ENCODE measurements around the gene CCDC126. TPM values are rescaled to one million over a fixed set of nuclear protein-coding genes. Genes with fewer than 3 reads are reported as not detected.

CCDC126 gene
- total RNA-seq, 1 experiment from 2014 or later = 10.3 TPM

GRCh38 chr7:23664122-23664521 is 66.9 kb downstream of the CCDC126 start:
- in situ Hi-C loops (cut with HindIII; ENCODE audit: low pct_unique_long_range_greater_than_20kb, low sequenced_read_pairs) = no loop called here
- no peaks in the 10 kb centered on the region for H3K4me1 ChIP-seq (ENCODE audit: control insufficient read depth, insufficient read depth, low read length)
- TF ChIP-seq REST (IDR thresholded peaks at IDR 0.05; ENCODE audit: insufficient read depth in 1 of 2, low read depth in 2 of 2, low read length in 1 of 2) (no peak), TCF7L2 (IDR thresholded peaks at IDR 0.05; ENCODE audit: low read depth, low read length) (no peak), POLR2AphosphoS5 (IDR thresholded peaks at IDR 0.05; ENCODE audit: low read depth, low read length) (no peak), SIN3A (IDR thresholded peaks at IDR 0.05; ENCODE audit: borderline replicate concordance, insufficient read depth, low read depth, low read length) (no peak), CTCF (IDR thresholded peaks at IDR 0.05) (no peak)
- no peak for ATAC-seq
- no peaks in the 10 kb centered on the region for H3K36me3 ChIP-seq (ENCODE audit: control insufficient read depth, insufficient read depth, low read length)
- CTCF ChIA-PET = no interaction called here
- POLR2A ChIA-PET = no interaction called here
- DNase-seq (ENCODE audit: low read depth, low spot score) = no peak
- H3K27ac ChIP-seq (ENCODE audit: low read length) = no peak overlapping the region
- no peaks in the 10 kb centered on the region for H3K27me3 ChIP-seq (ENCODE audit: control insufficient read depth, insufficient read depth, low read length)
- no peak overlapping the region for H3K4me3 ChIP-seq (ENCODE audit: low read depth in 2 of 2, low read length in 2 of 2)
- H3K9me3 ChIP-seq (ENCODE audit: control insufficient read depth, insufficient read depth, low read depth, low read length) = no peaks in the 10 kb centered on the region
- BruUV-seq (replicated peaks) = no TSS peak
- intact Hi-C loops (cut with micrococcal nuclease; ENCODE audit: unreplicated experiment) = no loop called here

- no peak for DNase-seq (ENCODE audit: low read depth, low spot score)
- ATAC-seq = no peak
- no TSS peak for BruUV-seq (replicated peaks)
- no peak overlapping the region for H3K27ac ChIP-seq (ENCODE audit: low read length)
- ChIA-PET CTCF (no interaction called here), POLR2A (no interaction called here)
- intact Hi-C loops (cut with micrococcal nuclease; ENCODE audit: unreplicated experiment) (no loop called here), in situ Hi-C loops (cut with HindIII; ENCODE audit: low pct_unique_long_range_greater_than_20kb, low sequenced_read_pairs) (no loop called here)
- no peaks in the 10 kb centered on the region for H3K9me3 ChIP-seq (ENCODE audit: control insufficient read depth, insufficient read depth, low read depth, low read length)
- no peaks in the 10 kb centered on the region for H3K4me1 ChIP-seq (ENCODE audit: control insufficient read depth, insufficient read depth, low read length)
- H3K4me3 ChIP-seq (ENCODE audit: low read depth in 2 of 2, low read length in 2 of 2) = no peak overlapping the region
- H3K36me3 ChIP-seq (ENCODE audit: control insufficient read depth, insufficient read depth, low read length) = no peaks in the 10 kb centered on the region
- TF ChIP-seq REST (IDR thresholded peaks at IDR 0.05; ENCODE audit: insufficient read depth in 1 of 2, low read depth in 2 of 2, low read length in 1 of 2) = no peak
- TF ChIP-seq POLR2AphosphoS5 (IDR thresholded peaks at IDR 0.05; ENCODE audit: low read depth, low read length) = no peak
- TF ChIP-seq TCF7L2 (IDR thresholded peaks at IDR 0.05; ENCODE audit: low read depth, low read length) = no peak
- TF ChIP-seq SIN3A (IDR thresholded peaks at IDR 0.05; ENCODE audit: borderline replicate concordance, insufficient read depth, low read depth, low read length) = no peak
- TF ChIP-seq CTCF (IDR thresholded peaks at IDR 0.05) = no peak
- no peaks in the 10 kb centered on the region for H3K27me3 ChIP-seq (ENCODE audit: control insufficient read depth, insufficient read depth, low read length)
These were observed 74.9 kb downstream of the CCDC126 start for GRCh38 chr7:23672033-23672432.
